ENCODE measurements around the gene TMEM187.

DNA sequence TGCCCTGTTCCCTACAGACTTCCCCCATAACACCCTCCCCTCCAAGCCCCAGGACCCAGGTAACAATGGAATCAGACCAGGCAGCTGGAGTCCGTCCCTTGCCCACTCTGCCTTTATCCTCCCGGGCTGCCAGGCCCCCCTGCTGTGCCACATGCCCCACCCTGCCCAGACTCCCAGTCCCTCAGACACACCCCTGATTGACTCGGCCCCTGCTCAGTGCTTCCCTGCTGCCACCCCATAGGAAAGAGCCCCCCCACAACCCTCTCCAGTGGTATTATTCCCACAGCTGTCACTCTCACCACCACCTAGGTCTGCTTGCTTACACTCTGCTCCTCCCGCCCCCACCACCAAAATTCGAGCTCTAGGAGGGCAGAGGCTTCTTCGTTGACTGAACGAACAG lies 33.0 kb upstream of the TMEM187 start:
- no peak for TF ChIP-seq POLR2A (IDR thresholded peaks at IDR 0.05)
- TF ChIP-seq, protein P1, sequence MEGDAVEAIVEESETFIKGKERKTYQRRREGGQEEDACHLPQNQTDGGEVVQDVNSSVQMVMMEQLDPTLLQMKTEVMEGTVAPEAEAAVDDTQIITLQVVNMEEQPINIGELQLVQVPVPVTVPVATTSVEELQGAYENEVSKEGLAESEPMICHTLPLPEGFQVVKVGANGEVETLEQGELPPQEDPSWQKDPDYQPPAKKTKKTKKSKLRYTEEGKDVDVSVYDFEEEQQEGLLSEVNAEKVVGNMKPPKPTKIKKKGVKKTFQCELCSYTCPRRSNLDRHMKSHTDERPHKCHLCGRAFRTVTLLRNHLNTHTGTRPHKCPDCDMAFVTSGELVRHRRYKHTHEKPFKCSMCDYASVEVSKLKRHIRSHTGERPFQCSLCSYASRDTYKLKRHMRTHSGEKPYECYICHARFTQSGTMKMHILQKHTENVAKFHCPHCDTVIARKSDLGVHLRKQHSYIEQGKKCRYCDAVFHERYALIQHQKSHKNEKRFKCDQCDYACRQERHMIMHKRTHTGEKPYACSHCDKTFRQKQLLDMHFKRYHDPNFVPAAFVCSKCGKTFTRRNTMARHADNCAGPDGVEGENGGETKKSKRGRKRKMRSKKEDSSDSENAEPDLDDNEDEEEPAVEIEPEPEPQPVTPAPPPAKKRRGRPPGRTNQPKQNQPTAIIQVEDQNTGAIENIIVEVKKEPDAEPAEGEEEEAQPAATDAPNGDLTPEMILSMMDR (IDR thresholded peaks at IDR 0.05) = no peak

All from adrenal gland (tissue), 5 donors.